Activated CD4-positive, alpha-beta T cell treated with anti-CD3 and anti-CD28 coated beads for 36 hours (primary cell): ENCODE results near the gene SFXN4. TPM values are rescaled to one million over a fixed set of nuclear protein-coding genes. Genes with fewer than 3 reads are reported as not detected.

Experiments used
- ATAC-seq: fragments of 200-7000 bp; cut with Tn5 transposase; one replicate; pipeline ENCODE4 v1.10.0; 2021; ENCODE audit warnings: mild to moderate bottlenecking, moderate library complexity
- CTCF ChIA-PET: fragments of 350-600 bp; sonication (Branson Sonifier 250); formaldehyde crosslinking; loops from one replicate; lab custom pipeline; 2021; ENCODE audit warnings: antibody characterized with exemption; lab: Charles Lee
- POLR2A ChIA-PET: fragments of 350-600 bp; sonication (Branson Sonifier 250); formaldehyde crosslinking; loops from one replicate; lab custom pipeline; 2021; ENCODE audit warnings: antibody characterized with exemption, inconsistent platforms; lab: Charles Lee
- DNase-seq: peaks from one replicate; pipeline ENCODE4 v3.0.0-alpha.2; 2020
- H3K27ac Mint-ChIP-seq: one replicate; pipeline ENCODE4 v1.8.0; 2021; ENCODE audit warnings: mixed read lengths
- H3K27me3 Mint-ChIP-seq: one replicate; pipeline ENCODE4 v1.8.0; 2021; ENCODE audit warnings: mixed read lengths
- H3K36me3 Mint-ChIP-seq: one replicate; pipeline ENCODE4 v1.8.0; 2021; ENCODE audit warnings: low read depth, mixed read lengths
- H3K4me1 Mint-ChIP-seq: one replicate; pipeline ENCODE4 v1.8.0; 2021; ENCODE audit warnings: mixed read lengths
- H3K4me3 Mint-ChIP-seq: one replicate; pipeline ENCODE4 v1.8.0; 2021; ENCODE audit warnings: mild to moderate bottlenecking, moderate library complexity, mixed read lengths
- H3K9me3 Mint-ChIP-seq: one replicate; pipeline ENCODE4 v1.8.0; 2021; ENCODE audit warnings: low read depth, mixed read lengths
- intact Hi-C, 2 experiments: fragments of 100-400 bp; cut with DNase I in 1 of 2; cut with micrococcal nuclease in 1 of 2; formaldehyde crosslinking; loops; one replicate each; pipeline versions ENCODE4 v1.14.2 to v1.15.1; 2022 to 2024; cut with DNase I, micrococcal nuclease
- total RNA-seq, 2 experiments: library from RNA; stranded (reverse); gene quantifications; one replicate each; pipeline ENCODE4 v1.2.3, GENCODE V29; 2021

Gene SFXN4
- 10 to 100 TPM; 38.7 to 44.7 TPM for total RNA-seq

GRCh38 chr10:119165171-119166117, at the start of gene SFXN4:
SFXN4 (minus strand) TSS chr10:119165714; CDS start chr10:119165647, 67 bp downstream.
- Mint-ChIP-seq H3K4me3 (peak within 1 kb of the TSS; percentile 86), H3K27ac (peak within 1 kb of the TSS; percentile 94), H3K27me3 (no peaks in the 10 kb centered on the region), H3K4me1 (peaks cover 40% of the 10 kb centered on the region), H3K9me3 (no peaks in the 10 kb centered on the region), H3K36me3 (peaks cover 52% of the 10 kb centered on the region)
- ATAC-seq = peak; percentile 94
- intact Hi-C loops = loop anchor here (1.0 to 2.0 kb wide), 8 partner anchors 13 to 708 kb away; partner anchors contain the start of genes DENND10 (in 2 of the 2), GRK5 (in 2 of the 2), PRDX3 (in 2 of the 2) and BAG3 (in 1 of the 2)
- DNase-seq = peak; percentile 87
- CTCF ChIA-PET = interaction anchor here (1.0 to 1.5 kb wide), 5 partner anchors 15 to 139 kb away, joined by 3 to 7 read pairs (median 4); partner anchors contain the start of gene GRK5
- POLR2A ChIA-PET = interaction anchor here (0.5 to 1.1 kb wide), 3 partner anchors 9 to 86 kb away, joined by 3 to 4 read pairs (median 3); no protein-coding TSS in a partner anchor

GRCh38 chr10:119211625-119212441, 46.3 kb upstream of the SFXN4 start:
- Mint-ChIP-seq H3K4me3 (peak overlapping the region; percentile 68), H3K36me3 (peaks cover 4% of the 10 kb centered on the region), H3K4me1 (peaks cover 49% of the 10 kb centered on the region), H3K9me3 (no peaks in the 10 kb centered on the region), H3K27me3 (no peaks in the 10 kb centered on the region), H3K27ac (peak overlapping the region; percentile 94)
- intact Hi-C loops = no loop called here
- peak; percentile 22 for DNase-seq
- no peak for ATAC-seq
- ChIA-PET POLR2A (interaction anchor here (0.7 to 1.2 kb wide), 4 partner anchors 14 to 326 kb away, joined by 3 read pairs; no protein-coding TSS in a partner anchor), CTCF (interaction anchor here (0.7 to 7.2 kb wide), 11 partner anchors 8 to 304 kb away, joined by 3 to 35 read pairs (median 4); no protein-coding TSS in a partner anchor)

- DNase-seq = no peak
- H3K27ac Mint-ChIP-seq = peak overlapping the region; percentile 94
- POLR2A ChIA-PET = interaction anchor here (0.8 kb wide), 1 partner anchor 13 kb away, joined by 3 read pairs; no protein-coding TSS in a partner anchor
- CTCF ChIA-PET = interaction anchor here (0.7 to 7.2 kb wide), 11 partner anchors 19 to 305 kb away, joined by 3 to 35 read pairs (median 4); no protein-coding TSS in a partner anchor
- ATAC-seq = no peak
- H3K9me3 Mint-ChIP-seq = no peaks in the 10 kb centered on the region
- peaks cover 4% of the 10 kb centered on the region for H3K36me3 Mint-ChIP-seq
- H3K4me3 Mint-ChIP-seq = peak overlapping the region; percentile 68
- peaks cover 54% of the 10 kb centered on the region for H3K4me1 Mint-ChIP-seq
- no peaks in the 10 kb centered on the region for H3K27me3 Mint-ChIP-seq
- intact Hi-C loops = no loop called here
Measured at GRCh38 chr10:119211176-119211575, 45.7 kb upstream of the SFXN4 start.

GRCh38 chr10:119210633-119211032, 45.1 kb upstream of the SFXN4 start:
- H3K27ac Mint-ChIP-seq = peak overlapping the region; percentile 94
- intact Hi-C loops = no loop called here
- H3K27me3 Mint-ChIP-seq = no peaks in the 10 kb centered on the region
- ChIA-PET CTCF (interaction anchor here (0.7 to 7.2 kb wide), 13 partner anchors 7 to 279 kb away, joined by 3 to 35 read pairs (median 4); no protein-coding TSS in a partner anchor), POLR2A (interaction anchor here (0.6 to 0.8 kb wide), 2 partner anchors 13 to 268 kb away, joined by 3 to 4 read pairs; no protein-coding TSS in a partner anchor)
- ATAC-seq = no peak
- peak overlapping the region; percentile 68 for H3K4me3 Mint-ChIP-seq
- no peak for DNase-seq
- no peaks in the 10 kb centered on the region for H3K9me3 Mint-ChIP-seq
- peaks cover 4% of the 10 kb centered on the region for H3K36me3 Mint-ChIP-seq
- peaks cover 58% of the 10 kb centered on the region for H3K4me1 Mint-ChIP-seq

GRCh38 chr10:119209736-119210355, 44.3 kb upstream of the SFXN4 start:
- H3K27ac Mint-ChIP-seq = peak overlapping the region; percentile 91

GRCh38 chr10:119209035-119209735, 43.7 kb upstream of the SFXN4 start:
- CTCF ChIA-PET = interaction anchor here (0.6 to 7.2 kb wide), 23 partner anchors 9 to 236 kb away, joined by 3 to 35 read pairs (median 4); no protein-coding TSS in a partner anchor
- DNase-seq = peak; percentile 77
- intact Hi-C loops = loop anchor here (1.0 to 5.0 kb wide), 6 partner anchors 24 to 388 kb away; partner anchors contain the start of genes PRDX3 (in 1 of the 2) and TIAL1 (in 1 of the 2)
- H3K27ac Mint-ChIP-seq = peak overlapping the region; percentile 91
- H3K27me3 Mint-ChIP-seq = no peaks in the 10 kb centered on the region
- POLR2A ChIA-PET = interaction anchor here (0.6 to 0.7 kb wide), 3 partner anchors 9 to 541 kb away, joined by 3 to 6 read pairs (median 4); no protein-coding TSS in a partner anchor
- H3K9me3 Mint-ChIP-seq = no peaks in the 10 kb centered on the region
- peak overlapping the region; percentile 92 for H3K4me3 Mint-ChIP-seq
- peaks cover 4% of the 10 kb centered on the region for H3K36me3 Mint-ChIP-seq
- ATAC-seq = peak; percentile 33
- peaks cover 55% of the 10 kb centered on the region for H3K4me1 Mint-ChIP-seq

More at GRCh38 chr10:119209736-119210355, 44.3 kb upstream of the SFXN4 start:
- Mint-ChIP-seq H3K9me3 (no peaks in the 10 kb centered on the region), H3K4me1 (peaks cover 58% of the 10 kb centered on the region), H3K27me3 (no peaks in the 10 kb centered on the region), H3K4me3 (peak overlapping the region; percentile 92), H3K36me3 (peaks cover 4% of the 10 kb centered on the region)
- CTCF ChIA-PET = interaction anchor here (0.7 to 7.2 kb wide), 25 partner anchors 8 to 454 kb away, joined by 3 to 35 read pairs (median 4); no protein-coding TSS in a partner anchor
- ATAC-seq (no peak), DNase-seq (no peak)
- intact Hi-C loops = loop anchor here (1.0 to 5.0 kb wide), 6 partner anchors 23 to 387 kb away; partner anchors contain the start of genes PRDX3 (in 1 of the 2) and TIAL1 (in 1 of the 2)
- POLR2A ChIA-PET = interaction anchor here (0.6 kb wide), 2 partner anchors 41 to 269 kb away, joined by 4 to 5 read pairs; no protein-coding TSS in a partner anchor

- POLR2A ChIA-PET = interaction anchor here (0.7 kb wide), 3 partner anchors 9 to 116 kb away, joined by 3 to 4 read pairs (median 4); no protein-coding TSS in a partner anchor
- Mint-ChIP-seq H3K36me3 (peaks cover 4% of the 10 kb centered on the region), H3K4me3 (peak overlapping the region; percentile 92), H3K27me3 (no peaks in the 10 kb centered on the region), H3K4me1 (peaks cover 49% of the 10 kb centered on the region), H3K27ac (peak overlapping the region; percentile 91), H3K9me3 (no peaks in the 10 kb centered on the region)
- no peak for DNase-seq
- intact Hi-C loops = loop anchor here (2.0 to 5.0 kb wide), 5 partner anchors 24 to 389 kb away; partner anchors contain the start of genes PRDX3 (in 1 of the 2) and TIAL1 (in 1 of the 2)
- CTCF ChIA-PET = interaction anchor here (0.6 to 7.2 kb wide), 16 partner anchors 9 to 330 kb away, joined by 3 to 35 read pairs (median 4); no protein-coding TSS in a partner anchor
- ATAC-seq = peak; percentile 5
Measured at GRCh38 chr10:119208553-119208940, 43.0 kb upstream of the SFXN4 start.

- peaks cover 44% of the 10 kb centered on the region for H3K4me1 Mint-ChIP-seq
- ATAC-seq = peak; percentile 1
Measured at GRCh38 chr10:119207713-119208552, 42.4 kb upstream of the SFXN4 start.

More at GRCh38 chr10:119207713-119208552, 42.4 kb upstream of the SFXN4 start:
- Mint-ChIP-seq H3K4me3 (peak overlapping the region; percentile 92), H3K27me3 (no peaks in the 10 kb centered on the region), H3K9me3 (no peaks in the 10 kb centered on the region), H3K36me3 (peaks cover 4% of the 10 kb centered on the region), H3K27ac (peak overlapping the region; percentile 91)
- ChIA-PET CTCF (interaction anchor here (0.6 to 7.2 kb wide), 34 partner anchors 9 to 333 kb away, joined by 3 to 35 read pairs (median 6); no protein-coding TSS in a partner anchor), POLR2A (interaction anchor here (0.6 to 1.0 kb wide), 5 partner anchors 24 to 321 kb away, joined by 3 to 7 read pairs (median 4); no protein-coding TSS in a partner anchor)
- DNase-seq = peak; percentile 71
- intact Hi-C loops = loop anchor here (1.0 to 5.0 kb wide), 18 partner anchors 25 to 518 kb away; partner anchors contain the start of genes PRDX3 (in 2 of the 2), RGS10 (in 2 of the 2), SFXN4 (in 2 of the 2) and BAG3 (in 1 of the 2)
